G401 (cell line): ENCODE data around the gene PLIN3. TPM values are rescaled to one million over a fixed set of nuclear protein-coding genes. Genes with fewer than 3 reads are reported as not detected.
"Not testable (repeated sequence)": the region's sequence is repeated elsewhere in the genome, so short reads cannot be mapped to it uniquely, and the experiment has no call there.

Experiments
- DNase-seq: peaks from one replicate; pipeline ENCODE4 v3.0.0-alpha.2; 2015; ENCODE audit warnings: low spot score
- in situ Hi-C: cut with HindIII; loops from 2 replicates; pipeline ENCODE4 v1.10.0; 2016; ENCODE audit warnings: low sequenced_read_pairs, mixed read lengths
- total RNA-seq: library from RNA; depleted of rRNA; stranded (reverse); fragments of >200 nt; shearing (Covaris generic); gene quantifications from 2 replicates; pipeline ENCODE4 v1.2.3, GENCODE V29; 2014

The PLIN3 gene
- total RNA-seq, 1 experiment from 2014 or later, result 231 TPM

- in situ Hi-C loops, result no loop called here
Measured at GRCh38 chr19:4817467-4818277, 49.8 kb downstream of the PLIN3 start.

GRCh38 chr19:4816950-4817278 lies 50.6 kb downstream of the PLIN3 start:
- no peak for DNase-seq
- in situ Hi-C loops, result no loop called here

More at GRCh38 chr19:4817467-4818277, 49.8 kb downstream of the PLIN3 start:
- DNase-seq, result no peak

- DNase-seq, result no peak
- in situ Hi-C loops, result no loop called here
Measured at GRCh38 chr19:4816202-4816949, 51.1 kb downstream of the PLIN3 start.

GRCh38 chr19:4815426-4816201 lies 51.9 kb downstream of the PLIN3 start:
- peak; percentile 97 for DNase-seq
- in situ Hi-C loops, result no loop called here

- in situ Hi-C loops, result no loop called here
- DNase-seq, result no peak
Measured at GRCh38 chr19:4814625-4815425, 52.6 kb downstream of the PLIN3 start.

- in situ Hi-C loops, result no loop called here
- DNase-seq, result peak; percentile 51
Measured at GRCh38 chr19:4811328-4812131, 55.9 kb downstream of the PLIN3 start.

- in situ Hi-C loops, result no loop called here
- DNase-seq, result no peak
Measured at GRCh38 chr19:4807188-4807587, 60.3 kb downstream of the PLIN3 start.

GRCh38 chr19:4806384-4806783 lies 61.1 kb downstream of the PLIN3 start:
- DNase-seq, result no peak
- in situ Hi-C loops, result no loop called here

- in situ Hi-C loops, DNase-seq: not testable (repeated sequence)
Measured at GRCh38 chr19:4805140-4805539, 62.3 kb downstream of the PLIN3 start.

- DNase-seq, result peak; percentile 51
- in situ Hi-C loops, result no loop called here
Measured at GRCh38 chr19:4803736-4804695, 63.5 kb downstream of the PLIN3 start.

GRCh38 chr19:4802711-4803110 lies 64.8 kb downstream of the PLIN3 start:
- DNase-seq, result no peak
- in situ Hi-C loops, result no loop called here

- DNase-seq, result no peak
- in situ Hi-C loops, result no loop called here
Measured at GRCh38 chr19:4801085-4801619, 66.3 kb downstream of the PLIN3 start.

- in situ Hi-C loops, result no loop called here
- DNase-seq, result no peak
Measured at GRCh38 chr19:4800591-4801081, 66.8 kb downstream of the PLIN3 start.

- in situ Hi-C loops, result no loop called here
- DNase-seq, result no peak
Measured at GRCh38 chr19:4795400-4795799, 72.1 kb downstream of the PLIN3 start.

- DNase-seq, result no peak
- in situ Hi-C loops, result no loop called here
Measured at GRCh38 chr19:4794971-4795370, 72.5 kb downstream of the PLIN3 start.

- in situ Hi-C loops, DNase-seq: not testable (repeated sequence)
Measured at GRCh38 chr19:4793278-4793677, 74.2 kb downstream of the PLIN3 start.

GRCh38 chr19:4792866-4793195 lies 74.6 kb downstream of the PLIN3 start:
- DNase-seq, in situ Hi-C loops: not testable (repeated sequence)
